Chondrocyte (in vitro differentiated cells): Measurements from ENCODE around the gene TPBGL. TPM values are rescaled to one million over a fixed set of nuclear protein-coding genes. Genes with fewer than 3 reads are reported as not detected.

Source experiments
- DNase-seq: peaks from one replicate; pipeline ENCODE4 v3.0.0; 2021; ENCODE audit warnings: mixed read lengths, low spot score
- H3K27ac Mint-ChIP-seq: one replicate; pipeline ENCODE4 v1.8.0; 2021; ENCODE audit warnings: mild to moderate bottlenecking, moderate library complexity, mixed read lengths; ENCODE audit not compliant: unreplicated experiment
- H3K27me3 Mint-ChIP-seq: 2 replicates; pipeline ENCODE4 v1.8.0; 2021; ENCODE audit warnings: low read depth, mixed read lengths
- H3K36me3 Mint-ChIP-seq: 2 replicates; pipeline ENCODE4 v1.8.0; 2021; ENCODE audit warnings: low read depth, mixed read lengths
- H3K4me1 Mint-ChIP-seq: 2 replicates; pipeline ENCODE4 v1.8.0; 2021; ENCODE audit warnings: low read depth, mild to moderate bottlenecking, mixed read lengths
- H3K4me3 Mint-ChIP-seq: one replicate; pipeline ENCODE4 v1.8.0; 2021; ENCODE audit warnings: mild to moderate bottlenecking, moderate library complexity, mixed read lengths; ENCODE audit not compliant: unreplicated experiment
- H3K9me3 Mint-ChIP-seq: 2 replicates; pipeline ENCODE4 v1.8.0; 2021; ENCODE audit warnings: low read depth, mixed read lengths
- CTCF ChIP-seq: fragments of 200-600 bp; sonication (generic); IDR thresholded peaks from 2 replicates; pipeline ENCODE4 v1.5.0; 2021; ENCODE audit warnings: antibody characterized with exemption, mild to moderate bottlenecking, moderate library complexity
- total RNA-seq: library from RNA; stranded (reverse); gene quantifications from 3 replicates; pipeline ENCODE4 v1.2.1, GENCODE V29; 2021

Gene TPBGL
- total RNA-seq, 1 donor from 2014 or later = 0.82 TPM

GRCh38 chr11:75264356-75264755 lies 23.8 kb downstream of the TPBGL start:
- H3K27ac Mint-ChIP-seq = no peak overlapping the region
- no peaks in the 10 kb centered on the region for H3K9me3 Mint-ChIP-seq
- peaks cover 5% of the 10 kb centered on the region for H3K4me1 Mint-ChIP-seq
- no peak for TF ChIP-seq CTCF
- H3K36me3 Mint-ChIP-seq = peaks cover 1% of the 10 kb centered on the region
- H3K27me3 Mint-ChIP-seq = peaks cover 5% of the 10 kb centered on the region
- no peak overlapping the region for H3K4me3 Mint-ChIP-seq
- DNase-seq = peak; percentile 26

GRCh38 chr11:75264971-75265370 lies 24.4 kb downstream of the TPBGL start:
- peak; percentile 68 for DNase-seq
- Mint-ChIP-seq H3K36me3 (peaks cover 1% of the 10 kb centered on the region), H3K9me3 (no peaks in the 10 kb centered on the region), H3K27ac (no peak overlapping the region), H3K4me3 (no peak overlapping the region), H3K27me3 (no peaks in the 10 kb centered on the region), H3K4me1 (peaks cover 5% of the 10 kb centered on the region)
- no peak for TF ChIP-seq CTCF

- H3K4me1 Mint-ChIP-seq = peaks cover 5% of the 10 kb centered on the region
- no peak overlapping the region for H3K27ac Mint-ChIP-seq
- no peaks in the 10 kb centered on the region for H3K27me3 Mint-ChIP-seq
- TF ChIP-seq CTCF = no peak
- no peaks in the 10 kb centered on the region for H3K9me3 Mint-ChIP-seq
- peak; percentile 68 for DNase-seq
- H3K36me3 Mint-ChIP-seq = peaks cover 1% of the 10 kb centered on the region
- no peak overlapping the region for H3K4me3 Mint-ChIP-seq
Measured at GRCh38 chr11:75265851-75266531, 25.4 kb downstream of the TPBGL start.

GRCh38 chr11:75267171-75267970 lies 26.8 kb downstream of the TPBGL start:
- Mint-ChIP-seq H3K4me1 (peaks cover 5% of the 10 kb centered on the region), H3K9me3 (no peaks in the 10 kb centered on the region), H3K27ac (no peak overlapping the region), H3K4me3 (no peak overlapping the region), H3K27me3 (no peaks in the 10 kb centered on the region), H3K36me3 (peaks cover 1% of the 10 kb centered on the region)
- DNase-seq = peak; percentile 87
- no peak for TF ChIP-seq CTCF

DNA sequence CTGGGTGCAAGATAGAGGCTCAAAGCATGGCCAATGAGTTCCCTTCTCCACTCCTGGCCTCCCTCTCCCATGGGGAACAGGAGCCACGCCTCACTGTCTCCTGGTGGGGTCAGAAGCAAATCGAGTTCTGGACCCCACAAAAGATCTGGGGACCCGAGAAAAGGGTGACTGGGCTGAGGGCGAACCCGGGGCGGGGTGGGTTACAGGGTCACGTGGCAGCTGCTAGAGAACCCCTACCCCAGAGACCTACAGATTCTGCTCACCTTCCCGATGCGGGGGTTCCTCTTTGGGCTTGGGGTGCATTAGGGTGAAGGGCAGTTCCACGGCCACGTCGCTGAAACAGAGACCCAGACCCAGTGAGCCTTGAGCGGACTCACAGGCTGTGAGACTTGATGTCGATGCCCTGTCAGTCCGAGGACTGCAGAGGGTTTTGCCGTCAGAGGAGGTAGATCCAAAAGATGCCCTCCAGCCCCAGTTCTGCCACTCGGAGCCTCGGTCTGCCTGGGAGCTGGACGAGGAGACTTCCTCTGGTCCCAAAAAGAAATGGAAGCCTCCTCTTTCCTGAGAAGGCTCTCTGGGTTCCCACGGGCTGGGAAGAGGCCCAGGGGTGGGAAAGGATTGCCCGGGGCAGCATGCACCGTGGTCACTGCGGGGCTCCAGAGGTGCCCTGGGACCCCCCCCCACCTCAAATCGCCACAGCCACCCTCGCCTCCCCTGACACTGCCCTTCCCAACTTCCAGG lies 28.2 kb downstream of the TPBGL start:
- H3K27ac Mint-ChIP-seq = no peak overlapping the region
- H3K4me3 Mint-ChIP-seq = no peak overlapping the region
- peaks cover 5% of the 10 kb centered on the region for H3K4me1 Mint-ChIP-seq
- H3K27me3 Mint-ChIP-seq = no peaks in the 10 kb centered on the region
- peaks cover 1% of the 10 kb centered on the region for H3K36me3 Mint-ChIP-seq
- DNase-seq = peak; percentile 74
- TF ChIP-seq CTCF = no peak
- no peaks in the 10 kb centered on the region for H3K9me3 Mint-ChIP-seq
